B cell (primary cell): ENCODE results near the gene C19orf12. TPM values are rescaled to one million over a fixed set of nuclear protein-coding genes. Genes with fewer than 3 reads are reported as not detected.

Experiments used
- ATAC-seq: fragments of 200-7000 bp; cut with Tn5 transposase; one replicate; pipeline ENCODE4 v1.10.0; 2021; ENCODE audit warnings: low read depth, mild to moderate bottlenecking, moderate number of reproducible peaks, moderate library complexity
- CTCF ChIA-PET: fragments of 350-600 bp; sonication (Branson Sonifier 250); formaldehyde crosslinking; loops from one replicate; lab custom pipeline; 2021; ENCODE audit warnings: antibody characterized with exemption, inconsistent platforms; lab: Charles Lee
- POLR2A ChIA-PET: fragments of 350-600 bp; sonication (Branson Sonifier 250); formaldehyde crosslinking; loops from one replicate; lab custom pipeline; 2021; ENCODE audit warnings: antibody characterized with exemption; lab: Charles Lee
- DNase-seq: peaks from one replicate; pipeline ENCODE4 v3.0.0; 2013
- H2AFZ ChIP-seq: 2 replicates; pipeline ENCODE4 v1.6.1; 2012; ENCODE audit warnings: mild to moderate bottlenecking, low read depth, low read length; ENCODE audit not compliant: insufficient read depth, poor library complexity, severe bottlenecking
- H3K27ac ChIP-seq, 2 donors: 1 replicate in 1 of 2; 2 replicates in 1 of 2; pipeline ENCODE4 v1.5.1; 2012 to 2013; ENCODE audit warnings: low read length in 2 of 2, mild to moderate bottlenecking in 2 of 2, moderate library complexity in 1 of 2
- H3K27me3 ChIP-seq, 4 experiments: fragments of 200-600 bp in 1 of 4; sonication (generic) in 1 of 4; replicated peaks in 1 of 4; 1 replicate in 2 of 4; 2 replicates in 2 of 4; pipeline versions ENCODE4 v1.6.1 to v1.7.0; 2013 to 2016; ENCODE audit warnings: low read length in 3 of 4, mild to moderate bottlenecking in 2 of 4, mixed read lengths in 1 of 4, moderate library complexity in 1 of 4; ENCODE audit not compliant: insufficient read depth in 4 of 4, control insufficient read depth in 3 of 4; ENCODE audit errors: control extremely low read depth in 1 of 4
- H3K36me3 ChIP-seq, 2 experiments: replicated peaks in 1 of 2; 1 replicate in 1 of 2; 2 replicates in 1 of 2; pipeline versions ENCODE4 v1.6.1 to v1.7.1; 2013; ENCODE audit warnings: low read length in 1 of 2; ENCODE audit not compliant: insufficient read depth in 2 of 2, control insufficient read depth in 1 of 2; ENCODE audit errors: control extremely low read depth in 1 of 2, extremely low read depth in 1 of 2
- H3K4me1 ChIP-seq, 2 donors: fragments of 200-600 bp in 1 of 2; sonication (generic) in 1 of 2; 1 replicate in 1 of 2; 2 replicates in 1 of 2; pipeline versions ENCODE4 v1.5.1 to v1.6.1; 2013 to 2017; ENCODE audit warnings: low read length in 2 of 2; ENCODE audit not compliant: control insufficient read depth in 2 of 2, insufficient read depth in 2 of 2
- H3K4me2 ChIP-seq: replicated peaks from 2 replicates; pipeline ENCODE3; 2012; ENCODE audit warnings: mild to moderate bottlenecking, low read depth, low read length; ENCODE audit not compliant: poor library complexity, severe bottlenecking
- H3K4me3 ChIP-seq, 5 experiments: fragments of 200-600 bp in 1 of 5; sonication (generic) in 1 of 5; 1 replicate in 3 of 5; 2 replicates in 2 of 5; pipeline versions ENCODE4 v1.5.1 to v1.7.0; 2011 to 2016; ENCODE audit warnings: low read length in 4 of 5, mild to moderate bottlenecking in 4 of 5, low read depth in 2 of 5, control low read depth in 1 of 5, moderate library complexity in 1 of 5; ENCODE audit not compliant: insufficient read depth in 1 of 5; ENCODE audit errors: control extremely low read depth in 1 of 5, extremely low read depth in 1 of 5
- H3K79me2 ChIP-seq: fragments of 200-600 bp; sonication (generic); one replicate; pipeline ENCODE4 v1.6.0; 2016; ENCODE audit warnings: low read length; ENCODE audit not compliant: control insufficient read depth, insufficient read depth
- H3K9ac ChIP-seq: fragments of 200-600 bp; sonication (generic); 2 replicates; pipeline ENCODE4 v1.6.1; 2017; ENCODE audit warnings: mild to moderate bottlenecking, low read length, moderate library complexity
- H3K9me3 ChIP-seq, 3 donors: one replicate each; pipeline versions ENCODE4 v1.6.1 to v1.7.1; 2013; ENCODE audit warnings: low read length in 2 of 3; ENCODE audit not compliant: control insufficient read depth in 2 of 3, insufficient read depth in 1 of 3; ENCODE audit errors: control extremely low read depth in 1 of 3
- H4K20me1 ChIP-seq: 2 replicates; pipeline ENCODE4 v1.6.0; 2012; ENCODE audit warnings: mild to moderate bottlenecking, low read length; ENCODE audit not compliant: insufficient read depth, control insufficient read depth, poor library complexity, severe bottlenecking
- H3K27ac Mint-ChIP-seq: one replicate; pipeline ENCODE4 v1.8.0; 2021; ENCODE audit warnings: mixed read lengths
- H3K27me3 Mint-ChIP-seq: one replicate; pipeline ENCODE4 v1.8.0; 2021; ENCODE audit warnings: mixed read lengths
- H3K4me1 Mint-ChIP-seq: one replicate; pipeline ENCODE4 v1.8.0; 2021; ENCODE audit warnings: mixed read lengths
- H3K4me3 Mint-ChIP-seq: one replicate; pipeline ENCODE4 v1.8.0; 2021; ENCODE audit warnings: mixed read lengths
- H3K9me3 Mint-ChIP-seq: one replicate; pipeline ENCODE4 v1.8.0; 2022; ENCODE audit warnings: mixed read lengths; ENCODE audit not compliant: insufficient read depth
- EZH2 ChIP-seq: IDR thresholded peaks from 2 replicates; pipeline ENCODE4 v1.6.1; 2012; ENCODE audit warnings: borderline replicate concordance, low read depth, mild to moderate bottlenecking, moderate library complexity, low read length; ENCODE audit not compliant: insufficient read depth, poor library complexity, severe bottlenecking
- WGBS: methylation state at CpG from one replicate; pipeline ENCODE4 v1.1.5; 2013; ENCODE audit warnings: missing lambda C conversion rate; ENCODE audit not compliant: insufficient coverage; 5-methylcytosine and 5-hydroxymethylcytosine counted together
- intact Hi-C: fragments of 100-400 bp; cut with micrococcal nuclease; formaldehyde crosslinking; loops from one replicate; pipeline ENCODE4 v1.10.0; 2022
- polyA plus RNA-seq: library from polyadenylated mRNA; depleted of rRNA; stranded (reverse); fragments of >200 nt; gene quantifications from 2 replicates; pipeline ENCODE4 v1.2.3, GENCODE V29; 2012
- total RNA-seq, 2 donors: library from RNA; stranded (reverse); fragments of 120-200 nt in 1 of 2; gene quantifications; 1 replicate in 1 of 2; 2 replicates in 1 of 2; pipeline versions ENCODE4 v1.2.3 to v1.2.4, GENCODE V29; 2013 to 2022
- TF ChIP-seq, protein P1 (sequence below): fragments of 200-600 bp; IDR thresholded peaks from one replicate; pipeline ENCODE4 v1.8.0; 2022; ENCODE audit warnings: antibody characterized with exemption, mild to moderate bottlenecking

The C19orf12 gene
- total and polyA plus RNA-seq, 2 donors (not counting 1 experiment from before 2014, with no cell fraction given): 12.6 to 29.4 TPM

DNA sequence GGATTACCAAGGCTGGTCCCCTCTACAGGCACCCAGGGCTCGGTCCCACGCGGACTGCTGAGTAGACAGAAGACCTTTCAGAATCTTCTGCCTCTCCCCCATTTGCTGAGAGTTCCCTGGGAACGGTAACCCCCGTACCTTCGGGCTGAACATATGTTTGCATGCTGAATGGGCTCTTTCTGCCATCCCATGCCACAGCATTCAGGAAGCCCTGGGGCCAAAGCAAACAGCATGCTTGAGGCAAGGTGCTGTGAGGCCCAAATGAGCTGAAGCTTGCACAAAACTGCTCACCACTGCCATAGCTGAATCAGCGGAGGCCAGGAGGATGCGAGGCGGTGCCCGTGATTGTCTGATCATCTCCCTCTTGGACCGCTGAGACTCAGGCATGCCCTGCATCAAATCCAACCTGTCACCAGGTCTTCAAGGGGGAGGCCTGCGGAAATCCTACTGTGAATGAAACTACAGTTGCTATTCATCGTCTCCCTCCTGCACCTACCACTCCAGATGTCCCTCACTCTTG is 16.3 kb upstream of the C19orf12 start:
- Mint-ChIP-seq H3K4me1 (no peaks in the 10 kb centered on the region), H3K27ac (no peak overlapping the region), H3K9me3 (no peaks in the 10 kb centered on the region), H3K27me3 (peaks cover 31% of the 10 kb centered on the region), H3K4me3 (no peak overlapping the region)
- Histone ChIP-seq H3K4me2 (no peak overlapping the region), H3K9me3 (no peaks in the 10 kb centered on the region), H3K27ac (no peak overlapping the region), H3K4me1 (peaks cover 0 to 3% of the 10 kb centered on the region in 2 donors), H3K4me3 (no peak overlapping the region), H4K20me1 (no peaks in the 10 kb centered on the region), H2AFZ (no peak overlapping the region), H3K27me3 (peaks cover 0 to 16% (median 4%) of the 10 kb centered on the region in 4 experiments), H3K9ac (no peak overlapping the region), H3K36me3 (no peaks in the 10 kb centered on the region), H3K79me2 (no peaks in the 10 kb centered on the region)
- intact Hi-C loops: loop anchor here (5.0 kb wide), 1 partner anchor 921 kb away; no protein-coding TSS in a partner anchor
- no peak for DNase-seq
- TF ChIP-seq, protein P1, sequence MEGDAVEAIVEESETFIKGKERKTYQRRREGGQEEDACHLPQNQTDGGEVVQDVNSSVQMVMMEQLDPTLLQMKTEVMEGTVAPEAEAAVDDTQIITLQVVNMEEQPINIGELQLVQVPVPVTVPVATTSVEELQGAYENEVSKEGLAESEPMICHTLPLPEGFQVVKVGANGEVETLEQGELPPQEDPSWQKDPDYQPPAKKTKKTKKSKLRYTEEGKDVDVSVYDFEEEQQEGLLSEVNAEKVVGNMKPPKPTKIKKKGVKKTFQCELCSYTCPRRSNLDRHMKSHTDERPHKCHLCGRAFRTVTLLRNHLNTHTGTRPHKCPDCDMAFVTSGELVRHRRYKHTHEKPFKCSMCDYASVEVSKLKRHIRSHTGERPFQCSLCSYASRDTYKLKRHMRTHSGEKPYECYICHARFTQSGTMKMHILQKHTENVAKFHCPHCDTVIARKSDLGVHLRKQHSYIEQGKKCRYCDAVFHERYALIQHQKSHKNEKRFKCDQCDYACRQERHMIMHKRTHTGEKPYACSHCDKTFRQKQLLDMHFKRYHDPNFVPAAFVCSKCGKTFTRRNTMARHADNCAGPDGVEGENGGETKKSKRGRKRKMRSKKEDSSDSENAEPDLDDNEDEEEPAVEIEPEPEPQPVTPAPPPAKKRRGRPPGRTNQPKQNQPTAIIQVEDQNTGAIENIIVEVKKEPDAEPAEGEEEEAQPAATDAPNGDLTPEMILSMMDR: no peak
- no peak for TF ChIP-seq EZH2
- ChIA-PET CTCF (interaction anchor here (0.8 to 3.8 kb wide), 7 partner anchors 13 to 240 kb away, joined by 3 to 100 read pairs (median 5); no protein-coding TSS in a partner anchor), POLR2A (no interaction called here)
- ATAC-seq: no peak
- WGBS: 98% methylated on average over 11 of the region's 13 CpGs

DNA sequence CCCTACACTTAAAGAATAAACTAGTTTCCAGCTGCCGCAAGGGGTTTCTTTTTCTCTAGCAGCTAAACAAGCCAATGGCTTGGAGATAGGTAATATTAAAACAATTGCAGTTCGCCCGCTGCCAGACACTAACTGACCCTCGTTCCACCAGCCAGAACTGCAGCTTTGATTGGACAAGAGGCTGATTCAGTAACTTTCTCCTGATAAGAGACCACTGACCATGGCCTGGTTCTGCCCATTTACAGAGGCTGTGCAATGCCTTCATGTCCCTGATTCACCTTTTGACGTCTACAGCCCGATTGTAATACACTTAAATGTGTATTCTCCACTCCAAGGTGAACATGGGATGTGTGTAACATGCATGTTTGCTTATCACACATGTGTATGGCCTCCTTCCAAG is 12.8 kb upstream of the C19orf12 start:
- Histone ChIP-seq H3K4me3 (no peak overlapping the region), H3K27me3 (peaks cover 0 to 46% (median 15%) of the 10 kb centered on the region in 4 experiments), H3K79me2 (no peaks in the 10 kb centered on the region), H3K27ac (no peak overlapping the region), H3K9ac (no peak overlapping the region), H4K20me1 (no peaks in the 10 kb centered on the region), H3K4me2 (no peak overlapping the region), H2AFZ (no peak overlapping the region), H3K4me1 (peaks cover 8 to 15% of the 10 kb centered on the region in 2 donors), H3K9me3 (no peaks in the 10 kb centered on the region), H3K36me3 (no peaks in the 10 kb centered on the region)
- DNase-seq (no peak), ATAC-seq (no peak)
- TF ChIP-seq, protein P1: no peak
- no peak for TF ChIP-seq EZH2
- Mint-ChIP-seq H3K27ac (no peak overlapping the region), H3K4me1 (peaks cover 8% of the 10 kb centered on the region), H3K9me3 (no peaks in the 10 kb centered on the region), H3K27me3 (peaks cover 52% of the 10 kb centered on the region), H3K4me3 (no peak overlapping the region)
- POLR2A ChIA-PET: no interaction called here
- WGBS: 96% methylated on average over 3 of the region's 6 CpGs
- CTCF ChIA-PET: interaction anchor here (1.1 to 1.7 kb wide), 6 partner anchors 12 to 236 kb away, joined by 5 to 18 read pairs (median 7); partner anchors contain the start of gene POP4
- intact Hi-C loops: no loop called here
